Liver (tissue), 3 donors: ENCODE data around the gene SPRYD3.
A peak's percentile ranks its signal among the peaks of the same experiment; 100 is the strongest.

Experiments
- FOXA1 ChIP-seq: IDR thresholded peaks from 2 replicates; pipeline ENCODE4 v1.6.1; 2016; ENCODE audit warnings: antibody characterized with exemption
- HNF4G ChIP-seq: IDR thresholded peaks from 2 replicates; pipeline ENCODE4 v1.6.1; 2016; ENCODE audit warnings: antibody characterized with exemption
- SP1 ChIP-seq: IDR thresholded peaks from 2 replicates; pipeline ENCODE4 v1.6.1; 2018; ENCODE audit warnings: antibody characterized with exemption, mild to moderate bottlenecking
- YY1 ChIP-seq: IDR thresholded peaks from 2 replicates; pipeline ENCODE4 v1.6.1; 2016; ENCODE audit warnings: antibody characterized with exemption, mild to moderate bottlenecking
- TF ChIP-seq, protein P1 (sequence below): fragments of 150-350 bp; IDR thresholded peaks from 2 replicates; pipeline ENCODE4 v1.5.1; 2017; ENCODE audit warnings: improper control_type of control experiment, low read depth, low read length; ENCODE audit not compliant: missing input control
- TF ChIP-seq, protein P2 (sequence below): IDR thresholded peaks from 2 replicates; pipeline ENCODE4 v1.6.1; 2016; ENCODE audit warnings: antibody characterized with exemption
- TF ChIP-seq, protein P3 (sequence below): IDR thresholded peaks from 2 replicates; pipeline ENCODE4 v1.6.1; 2016; ENCODE audit warnings: antibody characterized with exemption
- donor health status: healthy.
- donor health status: healthy.

DNA sequence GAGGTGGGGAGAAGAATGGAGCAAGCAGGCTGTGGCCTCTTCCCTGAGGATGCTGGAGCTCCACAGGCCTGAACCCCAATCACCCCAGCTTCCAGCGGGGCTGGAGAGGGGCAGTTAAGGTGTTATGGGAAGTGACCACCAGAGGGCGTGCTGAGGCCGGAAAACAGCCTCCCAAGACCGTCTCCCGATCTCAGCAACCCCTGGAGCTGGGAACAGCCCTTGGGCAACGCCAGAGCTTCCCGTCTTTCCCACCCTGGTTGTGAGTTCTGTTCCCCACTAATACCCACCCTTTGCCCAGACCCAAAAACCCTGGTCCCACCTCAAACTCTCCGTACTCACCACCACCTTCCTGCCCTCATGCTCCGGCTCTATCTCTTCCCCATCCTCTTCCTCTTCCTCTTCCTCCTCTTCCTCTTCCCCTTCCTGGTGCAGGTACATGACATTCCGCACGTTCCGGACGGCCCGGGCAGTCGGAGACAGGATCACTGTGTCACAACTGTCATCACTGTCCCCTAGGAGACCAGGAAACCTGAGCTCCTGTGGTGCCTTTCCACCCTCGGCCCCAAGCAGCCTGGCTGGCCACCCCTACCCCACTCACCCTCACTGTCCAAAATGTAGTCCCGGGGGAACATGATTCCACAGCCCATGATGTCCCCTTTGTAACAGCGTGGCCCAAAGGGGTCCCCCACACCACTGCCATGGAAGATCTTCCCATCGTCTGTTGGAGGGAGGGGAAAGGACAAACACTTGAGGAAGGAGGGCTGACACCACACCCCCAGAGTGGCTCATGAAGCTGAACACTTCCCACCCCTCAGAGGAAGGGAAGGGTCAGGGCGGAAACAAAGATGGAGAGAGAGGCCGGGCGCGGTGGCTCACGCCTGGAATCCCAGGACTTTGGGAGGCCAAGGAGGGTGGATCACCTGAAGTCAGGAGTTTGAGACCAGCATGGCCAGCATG is 12.9 kb downstream of the SPRYD3 start:
- TF ChIP-seq, protein P1, sequence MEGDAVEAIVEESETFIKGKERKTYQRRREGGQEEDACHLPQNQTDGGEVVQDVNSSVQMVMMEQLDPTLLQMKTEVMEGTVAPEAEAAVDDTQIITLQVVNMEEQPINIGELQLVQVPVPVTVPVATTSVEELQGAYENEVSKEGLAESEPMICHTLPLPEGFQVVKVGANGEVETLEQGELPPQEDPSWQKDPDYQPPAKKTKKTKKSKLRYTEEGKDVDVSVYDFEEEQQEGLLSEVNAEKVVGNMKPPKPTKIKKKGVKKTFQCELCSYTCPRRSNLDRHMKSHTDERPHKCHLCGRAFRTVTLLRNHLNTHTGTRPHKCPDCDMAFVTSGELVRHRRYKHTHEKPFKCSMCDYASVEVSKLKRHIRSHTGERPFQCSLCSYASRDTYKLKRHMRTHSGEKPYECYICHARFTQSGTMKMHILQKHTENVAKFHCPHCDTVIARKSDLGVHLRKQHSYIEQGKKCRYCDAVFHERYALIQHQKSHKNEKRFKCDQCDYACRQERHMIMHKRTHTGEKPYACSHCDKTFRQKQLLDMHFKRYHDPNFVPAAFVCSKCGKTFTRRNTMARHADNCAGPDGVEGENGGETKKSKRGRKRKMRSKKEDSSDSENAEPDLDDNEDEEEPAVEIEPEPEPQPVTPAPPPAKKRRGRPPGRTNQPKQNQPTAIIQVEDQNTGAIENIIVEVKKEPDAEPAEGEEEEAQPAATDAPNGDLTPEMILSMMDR = peak; percentile 78
- TF ChIP-seq YY1 (no peak), FOXA1 (no peak), SP1 (no peak), HNF4G (no peak)
- TF ChIP-seq, protein P2, sequence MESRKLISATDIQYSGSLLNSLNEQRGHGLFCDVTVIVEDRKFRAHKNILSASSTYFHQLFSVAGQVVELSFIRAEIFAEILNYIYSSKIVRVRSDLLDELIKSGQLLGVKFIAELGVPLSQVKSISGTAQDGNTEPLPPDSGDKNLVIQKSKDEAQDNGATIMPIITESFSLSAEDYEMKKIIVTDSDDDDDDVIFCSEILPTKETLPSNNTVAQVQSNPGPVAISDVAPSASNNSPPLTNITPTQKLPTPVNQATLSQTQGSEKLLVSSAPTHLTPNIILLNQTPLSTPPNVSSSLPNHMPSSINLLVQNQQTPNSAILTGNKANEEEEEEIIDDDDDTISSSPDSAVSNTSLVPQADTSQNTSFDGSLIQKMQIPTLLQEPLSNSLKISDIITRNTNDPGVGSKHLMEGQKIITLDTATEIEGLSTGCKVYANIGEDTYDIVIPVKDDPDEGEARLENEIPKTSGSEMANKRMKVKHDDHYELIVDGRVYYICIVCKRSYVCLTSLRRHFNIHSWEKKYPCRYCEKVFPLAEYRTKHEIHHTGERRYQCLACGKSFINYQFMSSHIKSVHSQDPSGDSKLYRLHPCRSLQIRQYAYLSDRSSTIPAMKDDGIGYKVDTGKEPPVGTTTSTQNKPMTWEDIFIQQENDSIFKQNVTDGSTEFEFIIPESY = no peak
- TF ChIP-seq, protein P3, sequence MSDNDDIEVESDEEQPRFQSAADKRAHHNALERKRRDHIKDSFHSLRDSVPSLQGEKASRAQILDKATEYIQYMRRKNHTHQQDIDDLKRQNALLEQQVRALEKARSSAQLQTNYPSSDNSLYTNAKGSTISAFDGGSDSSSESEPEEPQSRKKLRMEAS = no peak
